ENCODE measurements around the gene NFIC. TPM values are rescaled to one million over a fixed set of nuclear protein-coding genes. Genes with fewer than 3 reads are reported as not detected.

Gene NFIC
- polyA plus RNA-seq, 1 donor from 2014 or later = 0.24 TPM

- H2AFZ ChIP-seq (ENCODE audit: low read depth, low read length) = no peak overlapping the region
These were observed 22.5 kb upstream of the NFIC start for GRCh38 chr19:3343619-3344502.

More at GRCh38 chr19:3343619-3344502, 22.5 kb upstream of the NFIC start:
- Histone ChIP-seq H3K9ac (ENCODE audit: low read length) (no peak overlapping the region), H3K9me2 (ENCODE audit: insufficient read depth, low read length) (no peaks in the 10 kb centered on the region), H3F3A (ENCODE audit: insufficient read depth, low read length, poor library complexity, severe bottlenecking) (no peaks in the 10 kb centered on the region), H3K79me2 (replicated peaks; ENCODE audit: insufficient read depth, low read length) (no peaks in the 10 kb centered on the region), H4K20me1 (ENCODE audit: insufficient read depth) (no peaks in the 10 kb centered on the region), H3K4me2 (ENCODE audit: low read length) (no peak overlapping the region), H3K27ac (ENCODE audit: low read length) (no peak overlapping the region), H3K9me3 (ENCODE audit: low read length) (no peaks in the 10 kb centered on the region), H3K36me3 (ENCODE audit: insufficient read depth, low read length) (no peaks in the 10 kb centered on the region), H3K4me3 (ENCODE audit: low read length) (no peak overlapping the region), H3K27me3 (ENCODE audit: insufficient read depth, low read depth, low read length) (no peaks in the 10 kb centered on the region)
- TF ChIP-seq REST (IDR thresholded peaks at IDR 0.05; ENCODE audit: borderline replicate concordance) (no peak), CTCF (IDR thresholded peaks at IDR 0.05; ENCODE audit: poor library complexity, severe bottlenecking) (no peak), POLR2AphosphoS5 (IDR thresholded peaks at IDR 0.05) (no peak)
